Activated CD8-positive, alpha-beta memory T cell treated with anti-CD3 and anti-CD28 coated beads, Interleukin-2, amount 50 U/mL, for 24 hours (primary cell): ENCODE data around the gene EVA1A.

Source experiments
- DNase-seq: peaks from one replicate; pipeline ENCODE4 v3.0.0-alpha.2; 2020; ENCODE audit errors: extremely low read depth

The EVA1A gene

GRCh38 chr2:75560768-75561565 is at the start of gene EVA1A:
Gene EVA1A, minus strand, starts transcription at chr2:75560939. Its CDS starts 42,799 bp downstream, at chr2:75518140.
- no peak for DNase-seq

GRCh38 chr2:75609937-75610508 is 49.3 kb upstream of the EVA1A start:
- no peak for DNase-seq

GRCh38 chr2:75609334-75609689 is 48.6 kb upstream of the EVA1A start:
- DNase-seq = no peak

DNA sequence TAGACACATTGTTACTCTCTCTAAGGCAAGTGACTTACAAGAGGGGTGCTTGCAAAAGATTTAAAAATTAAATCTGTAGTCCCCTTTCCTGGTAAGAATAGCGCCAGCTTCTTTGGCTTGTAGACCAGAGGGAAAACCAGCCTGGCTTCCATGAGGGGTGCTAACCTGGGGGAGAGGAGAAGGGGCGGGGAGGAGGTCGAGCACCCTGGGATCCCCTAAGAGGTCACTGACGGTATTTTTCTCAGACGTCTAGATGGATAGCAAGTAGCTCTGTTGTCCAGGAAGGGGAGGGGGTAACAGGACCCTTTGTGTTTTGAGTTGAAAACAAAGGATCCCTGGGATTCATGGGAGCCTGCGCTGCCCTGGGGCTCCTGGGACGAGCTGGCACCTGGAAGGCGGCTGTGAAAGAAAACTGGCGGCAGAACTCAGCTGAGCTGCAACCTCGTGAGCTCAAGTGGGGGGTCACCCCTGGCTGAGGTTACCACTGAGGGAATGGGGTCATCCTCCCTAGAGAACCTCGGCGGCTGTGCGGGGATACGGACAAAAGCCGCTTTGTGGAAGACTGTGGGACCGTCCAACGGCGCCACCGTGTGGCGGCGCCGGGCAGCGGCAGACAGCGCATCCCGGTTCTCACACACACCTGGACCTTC is 48.1 kb upstream of the EVA1A start:
- DNase-seq = no peak

- DNase-seq = no peak
These were observed 47.4 kb upstream of the EVA1A start for GRCh38 chr2:75607988-75608683.

DNA sequence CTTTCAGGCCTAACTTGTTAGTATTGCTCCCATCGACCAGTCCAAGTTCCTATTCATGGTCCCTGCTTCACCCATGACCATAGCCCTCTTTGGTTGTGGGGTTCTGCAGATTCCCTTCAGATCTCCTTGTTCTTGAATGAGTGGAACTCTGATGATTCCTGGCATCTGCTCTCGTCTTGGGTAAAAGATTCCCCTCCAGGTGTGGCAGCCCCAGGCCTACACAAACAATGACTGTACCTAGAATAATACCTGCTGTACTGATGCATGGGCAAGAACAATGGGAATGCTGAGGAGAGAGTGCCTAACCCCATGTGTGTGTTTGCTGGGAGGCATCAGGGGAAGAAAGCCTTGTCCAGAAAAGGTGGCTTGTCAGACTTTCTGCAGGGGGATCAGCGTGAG is 46.7 kb upstream of the EVA1A start:
- DNase-seq = no peak

GRCh38 chr2:75606761-75607399 is 46.1 kb upstream of the EVA1A start:
- no peak for DNase-seq

DNA sequence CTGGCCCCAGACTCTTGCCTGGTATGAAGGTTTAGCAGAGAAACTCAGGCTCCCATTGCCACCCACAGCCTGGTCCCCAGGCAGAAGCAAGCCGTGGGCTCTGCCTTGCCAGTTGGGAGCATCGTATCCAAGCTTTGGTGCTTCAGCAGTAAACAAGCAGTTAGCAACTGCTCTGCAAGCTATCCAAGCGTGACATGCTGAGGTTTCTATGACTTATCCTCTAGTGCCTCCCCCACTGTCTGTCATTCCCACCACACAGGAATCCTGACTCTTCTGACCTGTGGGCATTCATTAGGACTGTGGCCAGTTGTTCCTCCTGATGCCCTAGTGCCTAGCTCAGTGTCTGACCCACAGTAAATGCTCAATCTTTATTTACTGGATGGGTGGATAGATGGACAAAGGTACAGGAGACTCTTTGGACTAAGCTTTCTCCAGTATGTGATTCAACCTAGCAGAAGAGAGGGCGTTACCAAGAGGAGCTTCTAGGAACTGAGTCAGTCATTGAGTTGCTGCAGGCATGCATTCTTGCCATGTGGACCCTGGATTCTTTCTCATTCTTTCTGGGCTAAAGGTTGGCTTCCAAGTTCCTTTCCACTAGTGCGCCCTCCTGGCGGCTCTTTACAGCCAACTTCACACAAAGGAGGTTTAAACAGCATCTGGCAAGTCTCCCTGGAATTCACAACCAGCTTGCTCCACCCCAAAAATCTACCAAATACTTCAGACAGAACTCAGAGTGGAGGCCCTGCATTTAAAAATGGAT is 45.2 kb upstream of the EVA1A start:
- DNase-seq = no peak

- DNase-seq = no peak
These were observed 43.7 kb upstream of the EVA1A start for GRCh38 chr2:75604484-75604883.

GRCh38 chr2:75603477-75603876 is 42.7 kb upstream of the EVA1A start:
- DNase-seq = no peak

GRCh38 chr2:75602724-75603342 is 42.1 kb upstream of the EVA1A start:
- DNase-seq = no peak

- no peak for DNase-seq
These were observed 39.8 kb upstream of the EVA1A start for GRCh38 chr2:75600461-75601011.

GRCh38 chr2:75598589-75599155 is 37.9 kb upstream of the EVA1A start:
- DNase-seq = no peak

- no peak for DNase-seq
These were observed 37.2 kb upstream of the EVA1A start for GRCh38 chr2:75597949-75598348.

GRCh38 chr2:75596784-75597183 is 36.0 kb upstream of the EVA1A start:
- no peak for DNase-seq

GRCh38 chr2:75595541-75596395 is 35.0 kb upstream of the EVA1A start:
- DNase-seq = no peak

DNA sequence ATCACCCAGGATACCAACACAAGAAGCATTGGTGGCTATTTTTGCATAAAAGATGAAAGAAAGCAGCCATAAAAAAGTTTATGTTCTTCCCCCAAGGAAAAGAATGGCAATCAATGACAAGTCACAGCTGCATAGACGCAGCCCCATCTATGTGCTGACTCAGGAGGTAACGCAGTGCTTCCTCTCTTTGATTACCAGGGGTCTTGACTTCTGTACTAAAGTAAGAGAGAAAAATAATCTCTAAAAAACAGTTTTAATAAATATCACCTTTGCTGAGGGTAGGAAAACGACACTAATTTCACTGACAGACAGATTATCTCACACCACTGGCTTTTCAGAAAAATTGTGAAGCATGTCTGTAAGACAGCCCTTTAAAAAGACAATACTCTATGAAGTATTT is 33.9 kb upstream of the EVA1A start:
- no peak for DNase-seq

- DNase-seq = no peak
These were observed 32.1 kb upstream of the EVA1A start for GRCh38 chr2:75592888-75593287.

- no peak for DNase-seq
These were observed 31.3 kb upstream of the EVA1A start for GRCh38 chr2:75592030-75592429.
